CD8-positive, alpha-beta memory T cell (primary cell): ENCODE data around the gene DNTT. TPM values are rescaled to one million over a fixed set of nuclear protein-coding genes. Genes with fewer than 3 reads are reported as not detected.
"Not testable (repeated sequence)": the region's sequence is repeated elsewhere in the genome, so short reads cannot be mapped to it uniquely, and the experiment has no call there.

Experiments
- CTCF ChIA-PET: fragments of 350-600 bp; sonication (Branson Sonifier 250); formaldehyde crosslinking; loops from one replicate; lab custom pipeline; 2021; ENCODE audit warnings: antibody characterized with exemption; lab: Charles Lee
- POLR2A ChIA-PET: fragments of 350-600 bp; sonication (Branson Sonifier 250); formaldehyde crosslinking; loops from one replicate; lab custom pipeline; 2021; ENCODE audit warnings: antibody characterized with exemption; lab: Charles Lee
- DNase-seq, 5 donors: peaks; one replicate each; pipeline versions ENCODE4 v3.0.0 to v3.0.0-alpha.2; 2020 to 2022; ENCODE audit warnings: mixed read lengths in 1 of 5
- H3K27ac ChIP-seq: one replicate; pipeline ENCODE4 v1.7.0; 2013; ENCODE audit warnings: low read depth, mild to moderate bottlenecking, low read length, moderate library complexity
- H3K27me3 ChIP-seq: 2 replicates; pipeline ENCODE4 v1.7.0; 2013; ENCODE audit warnings: low read length, mild to moderate bottlenecking; ENCODE audit not compliant: insufficient read depth, poor library complexity, severe bottlenecking
- H3K36me3 ChIP-seq: 2 replicates; pipeline ENCODE4 v1.7.0; 2013; ENCODE audit warnings: mild to moderate bottlenecking, low read length, moderate library complexity; ENCODE audit not compliant: insufficient read depth
- H3K4me1 ChIP-seq: 2 replicates; pipeline ENCODE4 v1.7.0; 2013; ENCODE audit warnings: mild to moderate bottlenecking, low read length, moderate library complexity; ENCODE audit not compliant: insufficient read depth
- H3K4me3 ChIP-seq: 2 replicates; pipeline ENCODE4 v1.7.0; 2013; ENCODE audit warnings: mild to moderate bottlenecking, low read length
- H3K9me3 ChIP-seq: 2 replicates; pipeline ENCODE4 v1.7.0; 2013; ENCODE audit warnings: mild to moderate bottlenecking, low read length
- H3K27ac Mint-ChIP-seq, 8 donors: one replicate each; pipeline ENCODE4 v1.8.0; 2020 to 2021; ENCODE audit warnings: mixed read lengths in 8 of 8, mild to moderate bottlenecking in 6 of 8, inconsistent platforms in 3 of 8, moderate library complexity in 3 of 8
- H3K27me3 Mint-ChIP-seq, 2 donors: one replicate each; pipeline ENCODE4 v1.8.0; 2020 to 2021; ENCODE audit warnings: mixed read lengths in 2 of 2, mild to moderate bottlenecking in 1 of 2, moderate library complexity in 1 of 2
- H3K36me3 Mint-ChIP-seq, 3 donors: one replicate each; pipeline ENCODE4 v1.8.0; 2020 to 2021; ENCODE audit warnings: mixed read lengths in 3 of 3, inconsistent platforms in 1 of 3, mild to moderate bottlenecking in 1 of 3
- H3K4me1 Mint-ChIP-seq, 3 donors: one replicate each; pipeline ENCODE4 v1.8.0; 2020 to 2021; ENCODE audit warnings: mixed read lengths in 3 of 3, inconsistent platforms in 1 of 3, mild to moderate bottlenecking in 1 of 3
- H3K4me3 Mint-ChIP-seq, 7 donors: one replicate each; pipeline ENCODE4 v1.8.0; 2020 to 2021; ENCODE audit warnings: mixed read lengths in 7 of 7, mild to moderate bottlenecking in 6 of 7, moderate library complexity in 4 of 7, inconsistent platforms in 2 of 7
- H3K9me3 Mint-ChIP-seq, 5 donors: one replicate each; pipeline ENCODE4 v1.8.0; 2020 to 2022; ENCODE audit warnings: mixed read lengths in 5 of 5, mild to moderate bottlenecking in 3 of 5, moderate library complexity in 2 of 5, inconsistent platforms in 1 of 5
- polyA plus RNA-seq: library from polyadenylated mRNA; unstranded; fragments of 300-500 nt; fragmentation: Illumina TruSeq; gene quantifications from one replicate; pipeline ENCODE4 v1.2.3, GENCODE V29; 2021
- total RNA-seq, 2 experiments: library from RNA; stranded (reverse); gene quantifications; one replicate each; pipeline ENCODE4 v1.2.3, GENCODE V29; 2021

Gene DNTT
- total and polyA plus RNA-seq, 3 experiments from 2014 or later, result not detected

GRCh38 chr10:96305019-96305418, 785 bp downstream of the DNTT start:
- no peak for DNase-seq

GRCh38 chr10:96306516-96306915, 2.3 kb downstream of the DNTT start:
- H3K36me3 ChIP-seq, result no peaks in the 10 kb centered on the region
- peaks cover 13% of the 10 kb centered on the region for H3K4me1 ChIP-seq
- Mint-ChIP-seq H3K27ac (no peak overlapping the region), H3K4me3 (no peak overlapping the region), H3K9me3 (peaks cover 0 to 3% (median 0%) of the 10 kb centered on the region in 5 donors), H3K27me3 (peaks cover 5 to 60% of the 10 kb centered on the region in 2 donors), H3K4me1 (no peaks in the 10 kb centered on the region), H3K36me3 (no peaks in the 10 kb centered on the region)
- ChIA-PET CTCF (no interaction called here), POLR2A (no interaction called here)
- no peaks in the 10 kb centered on the region for H3K9me3 ChIP-seq
- no peak overlapping the region for H3K27ac ChIP-seq
- H3K27me3 ChIP-seq, result peaks cover 4% of the 10 kb centered on the region
- no peak for DNase-seq
- H3K4me3 ChIP-seq, result no peak overlapping the region

More at GRCh38 chr10:96305019-96305418, 785 bp downstream of the DNTT start:
- no peaks in the 10 kb centered on the region for H3K9me3 ChIP-seq
- H3K36me3 ChIP-seq, result no peaks in the 10 kb centered on the region
- H3K9me3 Mint-ChIP-seq, result peaks cover 0 to 3% (median 0%) of the 10 kb centered on the region in 5 donors
- no peak overlapping the region for H3K27ac Mint-ChIP-seq
- H3K27ac ChIP-seq, result no peak overlapping the region
- peaks cover 12 to 70% of the 10 kb centered on the region in 2 donors for H3K27me3 Mint-ChIP-seq
- peaks cover 26% of the 10 kb centered on the region for H3K4me1 ChIP-seq
- ChIA-PET CTCF (no interaction called here), POLR2A (no interaction called here)
- no peak overlapping the region for H3K4me3 ChIP-seq
- peaks cover 4% of the 10 kb centered on the region for H3K27me3 ChIP-seq
- H3K36me3 Mint-ChIP-seq, result no peaks in the 10 kb centered on the region
- no peak overlapping the region for H3K4me3 Mint-ChIP-seq
- no peaks in the 10 kb centered on the region for H3K4me1 Mint-ChIP-seq

DNA sequence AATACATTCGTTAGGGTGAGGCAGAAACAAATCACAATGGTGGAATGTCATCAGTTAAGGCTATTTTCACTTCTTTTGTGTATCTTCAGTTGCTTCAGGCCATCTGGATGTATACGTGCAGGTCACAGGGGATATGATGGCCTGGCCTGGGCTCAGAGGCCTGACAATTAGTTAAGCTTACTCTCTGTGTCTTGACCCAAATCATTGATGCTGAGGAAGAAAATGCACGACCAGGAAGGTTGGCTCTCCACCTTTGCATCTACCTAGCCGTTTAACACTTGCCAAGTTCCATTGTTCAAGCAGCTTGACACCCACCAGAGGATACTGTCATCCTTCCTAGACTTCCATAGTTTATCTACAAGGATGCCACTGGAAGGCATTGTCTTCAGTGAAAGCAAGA, 4.6 kb downstream of the DNTT start:
- H3K4me1 Mint-ChIP-seq, H3K9me3 Mint-ChIP-seq, H3K27me3 ChIP-seq, H3K27ac ChIP-seq, H3K36me3 ChIP-seq, H3K4me3 ChIP-seq, H3K36me3 Mint-ChIP-seq, H3K4me3 Mint-ChIP-seq, DNase-seq, POLR2A ChIA-PET, H3K9me3 ChIP-seq, H3K27ac Mint-ChIP-seq, H3K4me1 ChIP-seq, CTCF ChIA-PET: not testable (repeated sequence)
- peaks cover 7 to 59% of the 10 kb centered on the region in 2 donors for H3K27me3 Mint-ChIP-seq

GRCh38 chr10:96309628-96310320, 5.5 kb downstream of the DNTT start:
- peaks cover 7 to 57% of the 10 kb centered on the region in 2 donors for H3K27me3 Mint-ChIP-seq
- no peaks in the 10 kb centered on the region for H3K36me3 Mint-ChIP-seq
- Histone ChIP-seq H3K4me1 (peaks cover 10% of the 10 kb centered on the region), H3K27ac (no peak overlapping the region), H3K27me3 (no peaks in the 10 kb centered on the region), H3K4me3 (no peak overlapping the region), H3K9me3 (no peaks in the 10 kb centered on the region), H3K36me3 (no peaks in the 10 kb centered on the region)
- no peak overlapping the region for H3K27ac Mint-ChIP-seq
- no peak overlapping the region for H3K4me3 Mint-ChIP-seq
- no peak for DNase-seq
- CTCF ChIA-PET, result no interaction called here
- peaks cover 0 to 3% (median 0%) of the 10 kb centered on the region in 5 donors for H3K9me3 Mint-ChIP-seq
- POLR2A ChIA-PET, result no interaction called here
- no peaks in the 10 kb centered on the region for H3K4me1 Mint-ChIP-seq

GRCh38 chr10:96310321-96310669, 6.1 kb downstream of the DNTT start:
- DNase-seq, result no peak
- CTCF ChIA-PET, result no interaction called here

GRCh38 chr10:96311180-96311715, 7.0 kb downstream of the DNTT start:
- Histone ChIP-seq H3K4me1 (peaks cover 8% of the 10 kb centered on the region), H3K27ac (no peak overlapping the region), H3K36me3 (no peaks in the 10 kb centered on the region), H3K27me3 (no peaks in the 10 kb centered on the region), H3K4me3 (no peak overlapping the region), H3K9me3 (no peaks in the 10 kb centered on the region)
- Mint-ChIP-seq H3K36me3 (no peaks in the 10 kb centered on the region), H3K9me3 (peaks cover 0 to 3% (median 0%) of the 10 kb centered on the region in 5 donors), H3K27me3 (peaks cover 6 to 62% of the 10 kb centered on the region in 2 donors), H3K4me1 (no peaks in the 10 kb centered on the region), H3K27ac (no peak overlapping the region), H3K4me3 (no peak overlapping the region)
- DNase-seq, result no peak
- CTCF ChIA-PET, result no interaction called here
- POLR2A ChIA-PET, result no interaction called here

More at GRCh38 chr10:96310321-96310669, 6.1 kb downstream of the DNTT start:
- H3K27ac ChIP-seq, result no peak overlapping the region
- peaks cover 7 to 59% of the 10 kb centered on the region in 2 donors for H3K27me3 Mint-ChIP-seq
- no peak overlapping the region for H3K4me3 Mint-ChIP-seq
- peaks cover 10% of the 10 kb centered on the region for H3K4me1 ChIP-seq
- no peaks in the 10 kb centered on the region for H3K36me3 ChIP-seq
- no peaks in the 10 kb centered on the region for H3K9me3 ChIP-seq
- POLR2A ChIA-PET, result no interaction called here
- H3K4me3 ChIP-seq, result no peak overlapping the region
- H3K27me3 ChIP-seq, result no peaks in the 10 kb centered on the region
- H3K36me3 Mint-ChIP-seq, result no peaks in the 10 kb centered on the region
- H3K9me3 Mint-ChIP-seq, result peaks cover 0 to 3% (median 0%) of the 10 kb centered on the region in 5 donors
- H3K4me1 Mint-ChIP-seq, result no peaks in the 10 kb centered on the region
- no peak overlapping the region for H3K27ac Mint-ChIP-seq

GRCh38 chr10:96313344-96313743, 9.1 kb downstream of the DNTT start:
- Mint-ChIP-seq H3K36me3 (no peaks in the 10 kb centered on the region), H3K4me1 (no peaks in the 10 kb centered on the region), H3K9me3 (no peaks in the 10 kb centered on the region), H3K27me3 (peaks cover 6 to 64% of the 10 kb centered on the region in 2 donors), H3K27ac (no peak overlapping the region), H3K4me3 (no peak overlapping the region)
- POLR2A ChIA-PET, result no interaction called here
- CTCF ChIA-PET, result interaction anchor here (1.5 kb wide), 1 partner anchor 11 kb away, joined by 3 read pairs; no protein-coding TSS in a partner anchor
- H3K27me3 ChIP-seq, result no peaks in the 10 kb centered on the region
- no peak overlapping the region for H3K4me3 ChIP-seq
- no peaks in the 10 kb centered on the region for H3K9me3 ChIP-seq
- H3K36me3 ChIP-seq, result no peaks in the 10 kb centered on the region
- H3K4me1 ChIP-seq, result no peaks in the 10 kb centered on the region
- H3K27ac ChIP-seq, result no peak overlapping the region
- no peak for DNase-seq

DNA sequence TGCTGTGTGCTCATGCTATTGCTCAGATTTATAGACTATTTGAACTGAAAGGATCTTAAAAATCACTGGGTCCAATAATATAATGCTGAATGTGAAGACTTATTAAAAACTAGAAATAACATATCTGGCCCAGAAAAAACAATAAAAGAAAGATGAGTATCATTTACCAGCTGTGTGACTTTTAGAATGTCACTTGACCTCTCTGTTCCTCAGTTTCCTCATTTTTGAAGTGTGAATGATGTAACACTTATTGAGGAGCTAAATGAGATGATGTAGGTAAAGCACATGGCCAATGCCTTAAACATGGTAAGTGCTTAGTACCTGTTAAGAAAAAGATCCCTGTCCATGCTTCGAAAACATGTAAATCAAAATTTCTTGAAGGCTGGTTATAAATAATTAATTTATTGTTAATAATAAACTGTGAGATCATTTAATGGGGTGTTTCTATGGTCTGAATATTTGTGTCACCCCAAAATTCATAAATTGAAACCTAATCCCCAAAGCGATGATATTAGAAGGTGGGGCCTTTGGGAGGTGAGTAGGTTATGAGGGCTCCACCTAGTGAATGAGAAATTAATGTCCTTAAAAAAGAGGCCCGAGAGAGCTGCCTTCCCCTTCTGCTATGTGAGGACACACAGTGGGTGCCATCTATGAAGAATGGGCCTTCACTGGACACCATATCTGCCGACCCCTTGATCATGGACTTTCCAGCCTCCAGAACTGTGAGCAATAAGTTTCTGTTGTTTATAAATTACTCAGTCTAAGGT, 13.0 kb downstream of the DNTT start:
- Mint-ChIP-seq H3K27ac (no peak overlapping the region), H3K27me3 (peaks cover 8 to 75% of the 10 kb centered on the region in 2 donors), H3K36me3 (no peaks in the 10 kb centered on the region), H3K4me3 (no peak overlapping the region), H3K9me3 (no peaks in the 10 kb centered on the region), H3K4me1 (no peaks in the 10 kb centered on the region)
- Histone ChIP-seq H3K4me1 (no peaks in the 10 kb centered on the region), H3K4me3 (no peak overlapping the region), H3K27ac (no peak overlapping the region), H3K36me3 (no peaks in the 10 kb centered on the region), H3K27me3 (peaks cover 6% of the 10 kb centered on the region), H3K9me3 (no peaks in the 10 kb centered on the region)
- DNase-seq, result no peak
- POLR2A ChIA-PET, result no interaction called here
- CTCF ChIA-PET, result no interaction called here
